HG02763 (cell line): ENCODE data around the gene POTEH.
"Not testable (repeated sequence)": the region's sequence is repeated elsewhere in the genome, so short reads cannot be mapped to it uniquely, and the experiment has no call there.

Experiments used
- ATAC-seq: cut with Tn5 transposase; IDR thresholded peaks from one replicate; pipeline ENCODE4 v1.9.1; 2021; ENCODE audit warnings: mild to moderate bottlenecking, moderate library complexity; ENCODE audit not compliant: unreplicated experiment

The POTEH gene

GRCh38 chr22:15734411-15734810 is 44.6 kb downstream of the POTEH start:
- ATAC-seq: not testable (repeated sequence)

- not testable (repeated sequence) for ATAC-seq
Observed at GRCh38 chr22:15738157-15738908, 48.5 kb downstream of the POTEH start.

GRCh38 chr22:15738909-15739391 is 49.1 kb downstream of the POTEH start:
- not testable (repeated sequence) for ATAC-seq

GRCh38 chr22:15747636-15748323 is 58.0 kb downstream of the POTEH start:
- ATAC-seq: not testable (repeated sequence)

GRCh38 chr22:15749181-15749970 is 59.5 kb downstream of the POTEH start:
- ATAC-seq: not testable (repeated sequence)

DNA sequence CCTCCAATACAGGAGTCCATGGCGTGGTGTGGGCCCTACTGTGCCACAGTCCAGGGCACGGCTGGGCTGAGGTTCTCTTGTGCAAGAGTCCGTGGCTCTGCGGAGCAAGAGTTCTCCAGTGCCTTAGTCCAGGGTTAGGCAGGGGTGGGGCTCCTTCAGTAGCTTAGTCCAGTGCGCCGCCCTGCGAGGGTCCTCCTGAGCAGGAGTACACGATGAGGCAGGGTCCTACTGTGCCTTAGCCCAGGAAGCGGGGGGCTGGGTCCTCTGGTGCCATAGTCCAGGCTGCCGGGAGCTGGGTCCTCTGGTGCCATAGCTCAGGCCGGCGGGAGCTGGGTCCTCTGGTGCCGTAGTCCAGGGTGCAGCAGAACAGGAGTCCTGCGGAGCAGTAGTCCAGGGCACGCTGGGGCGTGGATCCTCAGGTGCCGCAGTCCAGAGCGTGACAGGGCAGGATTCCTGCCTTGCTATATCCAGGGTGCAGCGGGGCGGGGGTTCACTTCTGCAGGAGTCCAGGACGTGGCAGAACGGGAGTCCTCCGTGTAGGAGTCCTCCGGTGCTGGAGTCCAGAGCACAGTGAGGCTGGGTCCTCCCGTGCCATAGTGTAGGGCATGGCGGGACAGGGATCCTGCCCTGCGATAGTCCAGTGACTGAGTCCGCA is 69.7 kb downstream of the POTEH start:
- ATAC-seq: not testable (repeated sequence)

DNA sequence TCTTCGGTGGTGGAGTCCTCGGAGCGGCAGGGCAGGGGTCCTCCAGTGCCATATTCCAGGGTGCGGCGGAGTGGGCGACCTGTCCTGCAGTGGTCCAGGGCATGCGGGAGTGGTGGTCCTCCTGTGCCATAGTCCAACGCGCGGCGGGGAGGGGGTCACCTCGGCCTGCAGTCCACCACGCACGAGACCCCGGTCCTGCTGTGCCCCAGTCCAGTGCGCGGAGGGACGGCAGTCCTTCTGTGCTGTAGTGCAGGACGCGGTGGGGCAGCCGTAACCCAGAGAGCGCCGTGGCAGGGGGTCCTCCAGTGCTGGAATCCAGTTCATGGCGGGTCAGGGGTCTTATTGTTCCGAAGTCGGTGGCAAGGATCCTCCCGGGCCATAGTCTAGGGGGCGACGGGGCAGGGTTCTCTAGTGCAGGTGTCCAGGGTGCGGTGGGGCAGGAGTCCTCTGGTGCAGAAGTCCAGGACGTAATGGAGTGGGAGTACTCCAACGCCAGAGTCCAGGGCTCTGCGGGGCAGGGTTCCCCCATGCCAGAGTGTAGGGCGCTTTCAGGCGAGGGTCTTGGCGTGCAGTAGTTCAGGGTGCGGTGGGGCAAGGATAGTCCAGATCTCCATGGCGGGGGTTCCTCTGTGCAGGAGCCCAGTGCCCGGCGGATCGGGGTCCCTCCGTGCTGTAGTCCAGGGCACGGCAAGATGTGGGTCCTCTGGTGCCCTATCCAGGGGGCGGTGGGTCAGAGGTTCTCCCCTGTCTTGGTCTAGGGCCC is 70.7 kb downstream of the POTEH start:
- not testable (repeated sequence) for ATAC-seq

- ATAC-seq: not testable (repeated sequence)
Observed at GRCh38 chr22:15761151-15761777, 71.4 kb downstream of the POTEH start.

DNA sequence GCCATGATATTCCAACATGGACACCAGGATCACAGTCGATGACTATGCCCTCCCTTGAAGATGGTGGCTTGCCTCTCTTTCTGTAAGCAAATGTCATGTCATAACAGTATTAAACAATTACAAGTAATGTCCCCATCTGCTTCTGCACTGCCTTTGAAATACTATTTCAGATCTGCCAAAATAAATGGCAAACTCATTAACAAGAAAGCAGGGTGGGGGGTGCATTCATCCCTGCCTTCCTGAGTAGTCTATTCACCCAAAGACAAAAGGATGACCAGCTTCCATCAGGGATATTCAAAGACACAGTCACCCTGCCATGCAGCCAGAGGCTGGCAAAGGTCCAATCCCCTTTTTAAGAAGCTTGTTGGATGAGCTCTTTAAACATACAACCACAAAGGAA is 73.7 kb downstream of the POTEH start:
- not testable (repeated sequence) for ATAC-seq
